SHP77 (cell line): Measurements from ENCODE around the gene PRRC2B.
"Not testable (repeated sequence)": the region's sequence is repeated elsewhere in the genome, so short reads cannot be mapped to it uniquely, and the experiment has no call there.

Source experiments
- DNase-seq, 2 experiments: peaks; one replicate each; lab custom pipeline; 2025; lab: John Stamatoyannopoulos, UW

Gene PRRC2B

DNA sequence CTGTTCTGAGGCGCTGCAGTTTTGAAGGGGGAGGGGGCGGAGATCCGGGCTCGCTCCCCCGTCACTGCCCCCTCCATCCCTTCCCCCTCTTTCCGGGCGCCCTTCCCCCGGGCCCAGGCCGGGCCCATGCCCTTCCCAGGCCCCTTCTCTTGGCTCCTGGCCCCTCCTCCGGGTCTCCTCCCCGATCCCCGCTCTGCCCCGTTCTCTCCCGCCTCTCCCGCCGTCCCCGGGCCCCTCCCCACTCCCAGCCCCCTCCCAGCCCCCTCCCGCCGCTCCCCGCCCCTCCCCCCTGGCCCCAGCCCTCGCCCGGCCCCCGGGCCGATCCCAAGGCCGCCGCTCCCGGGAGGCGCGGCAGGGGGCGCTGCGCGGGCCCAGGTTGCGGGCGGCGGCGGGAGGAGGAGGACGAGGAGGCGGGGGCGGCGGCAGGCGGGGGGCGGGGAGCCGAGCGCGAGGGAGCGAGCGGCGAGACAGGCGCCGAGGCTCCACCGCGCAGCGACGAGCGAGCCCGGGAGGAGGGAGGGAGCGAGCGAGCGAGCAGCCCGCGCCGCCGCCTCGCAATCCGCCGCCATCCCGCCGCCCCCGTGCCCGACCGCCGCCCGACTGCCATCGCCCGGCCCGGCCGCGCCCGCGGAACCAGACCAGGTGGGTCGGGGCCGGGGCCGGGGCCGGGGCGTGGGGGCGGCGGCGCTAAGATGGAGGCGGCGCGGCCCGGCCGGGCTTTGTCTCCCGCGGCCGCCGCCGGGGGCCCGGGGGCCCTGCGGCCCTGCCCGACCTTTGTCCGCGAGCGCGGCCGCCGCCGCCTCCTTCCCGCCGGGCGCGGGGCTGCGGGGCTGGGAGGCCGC is at the start of gene PRRC2B:
Gene PRRC2B, plus strand, starts transcription at position 465 of the 842 bp plus-strand sequence. CDS start 36,059 bp downstream, outside the sequence.
- DNase-seq, result peak; percentile 90 to 92

DNA sequence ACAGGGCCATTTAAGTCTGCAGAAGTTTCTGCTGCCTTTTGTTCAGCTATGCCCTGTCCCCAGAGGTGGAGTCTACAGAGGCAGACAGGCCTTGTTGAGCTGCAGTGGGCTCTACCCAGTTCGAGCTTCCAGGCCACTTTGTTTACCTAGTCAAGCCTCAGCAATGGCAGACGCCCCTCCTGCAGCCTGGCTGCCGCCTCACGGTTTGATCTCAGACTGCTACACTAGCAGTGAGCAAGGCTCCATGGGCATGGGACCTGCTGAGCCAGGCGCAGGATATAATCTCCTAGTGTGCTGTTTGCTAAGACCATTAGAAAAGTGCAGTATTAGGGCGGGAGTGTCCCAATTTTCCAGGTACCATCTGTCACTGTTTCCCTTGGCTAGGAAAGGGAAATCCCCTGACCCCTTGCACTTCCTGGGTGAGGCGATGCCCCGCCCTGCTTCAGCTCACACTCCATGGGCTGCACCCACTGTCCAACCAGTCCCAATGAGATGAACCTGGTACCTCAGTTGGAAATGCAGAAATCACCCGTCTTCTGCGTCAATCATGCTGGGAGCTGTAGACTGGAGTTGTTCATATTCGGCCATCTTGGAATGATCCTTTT is 48.9 kb upstream of the PRRC2B start:
- DNase-seq, result not testable (repeated sequence)

- no peak for DNase-seq
Measured at GRCh38 chr9:131346559-131346958, 47.3 kb upstream of the PRRC2B start.

DNA sequence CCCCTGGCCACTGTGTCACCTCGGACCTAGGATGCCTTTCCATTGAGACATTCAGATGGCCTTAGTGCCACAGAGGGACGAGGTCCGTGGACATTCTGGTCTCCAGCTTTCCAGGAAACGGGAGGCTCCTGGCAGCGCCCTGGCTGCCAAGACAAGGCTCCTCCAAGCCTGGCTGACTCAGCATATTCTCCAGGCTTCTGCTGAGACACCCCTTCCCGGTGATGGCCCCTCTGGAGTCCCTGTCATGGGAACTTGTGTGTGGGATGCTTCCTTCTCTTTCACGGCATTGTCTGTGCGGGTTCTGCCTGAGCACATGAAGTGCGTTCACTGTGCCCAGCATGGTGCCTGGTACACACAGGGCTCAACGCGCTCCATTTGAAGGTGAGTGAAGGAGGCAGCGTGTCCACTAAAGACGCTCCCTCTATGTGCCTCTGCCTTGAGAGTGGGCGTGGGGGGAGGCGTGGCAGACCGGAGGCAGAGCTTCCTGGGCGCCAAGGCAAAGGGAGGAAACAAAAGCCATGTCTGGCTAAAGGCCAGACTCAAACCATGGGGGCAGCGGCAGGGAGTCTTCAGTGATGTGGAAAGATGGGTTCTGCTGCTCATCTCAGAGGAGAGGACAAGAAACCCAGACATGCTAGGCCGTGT is 46.4 kb upstream of the PRRC2B start:
- no peak for DNase-seq

DNA sequence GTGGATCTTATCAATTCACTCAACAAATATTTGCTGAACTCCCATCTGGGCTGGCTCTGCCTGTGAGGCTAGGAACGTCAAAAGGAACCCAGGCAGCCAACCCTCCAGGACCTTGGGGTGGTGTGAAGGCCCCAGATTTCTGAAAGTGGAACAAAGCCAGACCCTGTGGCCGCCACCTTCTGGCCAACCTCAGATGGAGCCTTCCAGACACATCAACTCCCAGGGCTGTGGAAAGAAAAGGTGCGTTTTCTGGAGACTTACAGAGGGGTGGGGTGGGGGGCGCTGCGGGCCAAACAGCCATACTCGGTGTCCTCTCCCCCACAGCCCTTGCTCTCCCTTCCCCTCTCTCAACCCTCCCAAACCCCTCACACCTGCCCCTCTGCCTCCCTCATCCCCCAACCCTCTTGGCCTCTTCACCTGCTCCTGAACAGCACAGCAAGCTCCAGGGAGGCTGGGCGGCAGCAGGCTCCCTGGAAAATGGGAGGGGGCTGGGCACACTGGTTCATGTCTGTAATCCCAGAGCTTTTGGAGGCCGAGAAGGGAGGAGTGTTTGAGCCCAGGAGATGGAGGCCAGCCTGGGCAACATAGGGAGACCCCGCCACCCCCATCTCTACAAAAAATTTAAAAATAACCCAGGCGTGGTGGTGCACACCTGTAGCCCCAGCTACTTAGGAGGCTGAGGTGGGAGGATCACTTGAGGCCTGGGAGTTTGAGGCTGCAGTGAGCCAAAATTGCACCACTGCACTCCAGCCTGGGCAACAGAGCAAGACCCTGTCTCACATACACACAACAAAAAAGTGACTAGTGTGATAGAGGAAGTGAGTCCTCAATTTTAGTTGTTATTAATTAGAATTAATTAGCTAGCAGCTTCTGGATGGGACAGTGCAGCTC is 45.0 kb upstream of the PRRC2B start:
- DNase-seq, result no peak

DNA sequence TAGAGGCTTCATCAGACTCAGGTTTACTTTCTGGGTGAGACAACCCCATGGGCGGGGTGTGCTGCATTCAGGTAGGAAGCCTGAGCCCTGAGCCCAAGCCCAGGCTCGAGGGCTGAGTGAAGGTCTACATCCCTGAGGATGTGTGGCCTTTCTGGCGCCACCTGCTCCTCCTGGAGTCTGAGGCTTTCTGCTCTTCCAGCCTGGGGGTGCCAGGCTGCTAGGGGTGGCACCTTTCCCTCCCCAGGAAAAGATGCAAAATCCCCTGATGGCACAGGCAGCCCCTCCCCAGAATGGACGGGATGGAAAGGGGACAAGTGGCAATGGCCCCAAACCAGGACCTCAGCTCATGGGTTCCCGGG is 44.4 kb upstream of the PRRC2B start:
- no peak for DNase-seq

- peak; percentile 61 to 93 for DNase-seq
Measured at GRCh38 chr9:131349881-131350563, 43.9 kb upstream of the PRRC2B start.

DNA sequence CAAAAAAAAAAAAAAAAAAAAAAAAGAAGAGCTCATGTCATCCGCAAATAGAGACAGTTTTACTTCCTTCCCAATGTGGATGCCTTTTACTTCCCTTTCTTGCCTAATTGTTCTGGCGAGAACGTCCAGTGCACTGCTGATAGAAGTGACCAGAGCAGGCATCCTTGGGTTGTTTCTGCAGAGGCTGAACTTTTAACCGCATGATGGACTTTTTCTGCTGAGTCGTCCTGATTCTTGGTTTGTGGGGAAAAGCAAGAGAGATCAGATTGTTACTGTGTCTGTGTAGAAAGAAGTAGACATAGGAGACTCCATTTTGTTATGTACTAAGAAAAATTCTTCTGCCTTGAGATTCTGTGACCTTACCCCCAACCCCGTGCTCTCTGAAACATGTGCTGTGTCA is 37.4 kb upstream of the PRRC2B start:
- not testable (repeated sequence) for DNase-seq

- no peak for DNase-seq
Measured at GRCh38 chr9:131358556-131358955, 35.3 kb upstream of the PRRC2B start.

DNA sequence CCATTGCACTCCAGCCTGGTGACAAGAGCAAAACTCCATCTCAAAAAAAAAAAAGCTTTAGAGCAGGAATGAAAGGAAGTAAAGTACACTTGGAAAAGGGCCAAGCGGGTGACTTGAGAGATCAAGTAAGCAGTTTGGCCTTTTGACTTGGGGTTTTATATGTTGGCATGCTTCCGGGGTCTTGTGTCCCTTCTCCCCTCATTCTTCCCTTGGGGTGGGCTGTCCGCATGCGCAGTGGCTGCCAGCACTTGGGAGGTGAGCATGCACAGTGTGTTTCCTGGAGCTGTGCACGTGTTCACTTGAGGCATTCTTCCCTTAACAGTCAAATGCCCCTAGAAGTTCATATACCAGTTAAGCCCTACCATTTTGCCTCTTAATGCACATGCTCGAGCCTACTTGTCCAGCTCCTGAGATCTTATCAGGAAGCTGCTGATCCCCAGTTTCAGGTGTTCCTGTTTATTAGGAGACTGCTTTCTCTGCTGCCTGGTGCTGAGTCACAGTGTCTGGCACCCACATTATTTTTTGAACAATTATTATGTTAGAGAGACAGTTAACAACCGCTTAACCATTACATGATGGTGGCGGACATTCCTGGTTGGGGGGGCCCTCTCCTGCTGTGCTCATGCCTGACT is 32.6 kb upstream of the PRRC2B start:
- DNase-seq, result no peak

- DNase-seq, result no peak
Measured at GRCh38 chr9:131365546-131365945, 28.3 kb upstream of the PRRC2B start.

DNA sequence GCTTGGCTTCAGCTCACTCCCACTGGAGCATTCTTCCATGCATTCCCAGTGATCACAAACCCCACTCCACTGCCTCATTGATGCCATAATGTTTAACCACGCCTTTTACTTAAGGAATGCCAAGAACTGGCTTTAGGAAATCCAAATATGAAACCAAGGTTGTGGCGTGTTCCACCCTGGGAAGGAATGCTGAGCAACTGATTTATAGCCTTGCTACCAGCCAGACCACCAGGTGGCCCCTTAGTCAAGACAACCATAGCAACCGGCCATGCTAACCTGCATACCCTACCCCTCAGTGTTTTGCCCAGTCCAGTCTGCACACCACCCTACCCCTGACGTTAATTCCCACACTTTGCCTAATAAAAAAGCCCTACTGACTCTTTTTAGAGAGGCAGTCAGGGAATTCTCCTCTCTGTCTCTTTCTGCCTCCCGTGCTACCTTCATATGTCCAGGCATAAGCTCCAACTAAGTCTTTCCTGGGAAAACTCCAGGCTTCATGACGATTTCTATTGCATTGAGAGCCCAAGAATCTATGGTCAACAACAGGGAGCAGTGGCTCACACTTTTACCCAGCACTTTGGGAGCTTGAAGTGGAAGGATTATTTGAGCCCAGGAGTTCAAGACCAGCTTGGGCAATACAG is 27.0 kb upstream of the PRRC2B start:
- peak in 1 of 2 experiments; percentile 40 for DNase-seq

GRCh38 chr9:131367450-131367849 is 26.4 kb upstream of the PRRC2B start:
- no peak for DNase-seq

- DNase-seq, result no peak
Measured at GRCh38 chr9:131370638-131371037, 23.2 kb upstream of the PRRC2B start.

DNA sequence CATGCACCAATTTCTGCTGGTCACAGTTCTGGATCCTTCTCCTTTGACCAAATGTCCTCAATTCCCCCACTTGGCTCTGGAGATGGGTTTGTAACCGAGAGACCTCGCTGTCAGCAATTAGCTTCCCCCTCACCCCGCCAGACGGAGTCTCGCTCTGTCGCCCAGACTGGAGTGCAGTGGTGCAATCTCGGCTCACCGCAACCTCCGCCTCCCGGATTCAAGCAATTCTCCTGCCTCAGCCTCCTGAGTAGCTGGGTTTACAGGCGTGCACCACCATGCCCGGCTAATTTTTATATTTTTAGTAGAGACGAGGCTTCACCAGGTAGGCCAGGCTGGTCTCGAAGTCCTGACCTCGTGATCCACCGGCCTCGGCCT is 21.3 kb upstream of the PRRC2B start:
- DNase-seq, result peak in 1 of 2 experiments; percentile 23

GRCh38 chr9:131374638-131375037 is 19.2 kb upstream of the PRRC2B start:
- not testable (repeated sequence) for DNase-seq

DNA sequence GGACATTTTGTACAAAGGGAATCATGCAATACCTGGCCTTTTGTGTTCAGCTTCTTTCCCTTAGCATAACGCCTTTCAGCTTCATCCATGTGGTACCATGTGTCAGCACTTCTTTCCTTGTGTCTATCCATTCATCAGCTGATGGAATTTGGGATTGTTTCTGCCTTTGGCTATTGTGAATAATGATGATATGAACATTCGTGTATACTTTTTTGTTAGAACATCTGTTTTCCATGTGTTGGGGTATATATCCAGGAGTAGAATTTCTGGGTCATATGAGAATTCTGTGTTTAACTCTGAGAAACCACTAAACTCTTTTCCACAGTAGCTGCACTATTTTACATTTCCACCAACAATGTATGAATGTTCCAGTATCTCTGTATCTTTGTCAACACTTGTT is 14.8 kb upstream of the PRRC2B start:
- DNase-seq, result no peak

GRCh38 chr9:131382850-131383729 is 10.8 kb upstream of the PRRC2B start:
- DNase-seq, result peak; percentile 74 to 76

GRCh38 chr9:131385296-131385695 is 8.6 kb upstream of the PRRC2B start:
- no peak for DNase-seq
